ENCODE measurements around the gene EP300. TPM values are rescaled to one million over a fixed set of nuclear protein-coding genes. Genes with fewer than 3 reads are reported as not detected.
"Not testable (repeated sequence)": the region's sequence is repeated elsewhere in the genome, so short reads cannot be mapped to it uniquely, and the experiment has no call there.

Gene EP300
- total RNA-seq = 10 to 100 TPM; 56.1 to 56.6 TPM

DNA sequence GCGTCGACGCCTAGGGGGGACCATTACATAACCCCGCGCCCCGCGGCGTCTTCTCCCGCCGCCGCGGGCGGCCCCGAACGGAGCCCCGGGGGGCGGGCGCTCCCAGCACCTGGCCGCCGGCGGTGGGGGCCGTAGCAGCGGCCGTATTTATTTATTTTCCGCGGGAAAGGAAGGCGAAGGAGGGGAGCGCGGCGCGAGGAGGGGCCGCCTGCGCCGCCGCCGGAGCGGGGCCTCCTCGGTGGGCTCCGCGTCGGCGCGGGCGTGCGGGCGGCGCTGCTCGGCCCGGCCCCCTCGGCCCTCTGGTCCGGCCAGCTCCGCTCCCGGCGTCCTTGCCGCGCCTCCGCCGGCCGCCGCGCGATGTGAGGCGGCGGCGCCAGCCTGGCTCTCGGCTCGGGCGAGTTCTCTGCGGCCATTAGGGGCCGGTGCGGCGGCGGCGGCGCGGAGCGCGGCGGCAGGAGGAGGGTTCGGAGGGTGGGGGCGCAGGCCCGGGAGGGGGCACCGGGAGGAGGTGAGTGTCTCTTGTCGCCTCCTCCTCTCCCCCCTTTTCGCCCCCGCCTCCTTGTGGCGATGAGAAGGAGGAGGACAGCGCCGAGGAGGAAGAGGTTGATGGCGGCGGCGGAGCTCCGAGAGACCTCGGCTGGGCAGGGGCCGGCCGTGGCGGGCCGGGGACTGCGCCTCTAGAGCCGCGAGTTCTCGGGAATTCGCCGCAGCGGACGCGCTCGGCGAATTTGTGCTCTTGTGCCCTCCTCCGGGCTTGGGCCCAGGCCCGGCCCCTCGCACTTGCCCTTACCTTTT lies at the start of gene EP300:
Gene EP300, plus strand, starts transcription at position 570 of the 795 bp plus-strand sequence. CDS start 413 bp downstream, outside the sequence.
- Mint-ChIP-seq H3K9me3 (no peaks in the 10 kb centered on the region), H3K27ac (peak within 1 kb of the TSS; percentile 97 to 99), H3K36me3 (peaks cover 19 to 26% of the 10 kb centered on the region in 2 donors)
- DNase-seq (ENCODE audit: low spot score in 2 of 2) (peak; percentile 77 to 81), ATAC-seq (peak; percentile 43 to 55)

DNA sequence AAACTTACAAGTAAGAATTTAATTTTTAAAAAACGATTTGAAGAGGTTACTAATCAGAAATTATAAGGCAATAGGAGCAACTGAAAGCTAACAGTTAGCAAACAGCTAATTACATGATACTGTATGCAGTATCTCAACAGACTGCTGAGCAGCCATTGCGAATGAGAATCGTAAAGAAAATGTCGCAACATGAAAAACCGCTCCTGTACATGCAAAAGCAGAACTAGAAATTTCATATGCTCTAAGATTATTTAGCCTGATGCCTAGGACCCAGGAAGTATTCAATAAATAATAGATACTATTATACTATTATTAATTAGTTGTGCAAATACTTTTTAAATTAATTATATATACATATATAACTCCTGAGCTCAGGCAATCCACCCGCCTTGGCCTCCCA lies 48.7 kb upstream of the EP300 start:
- no peaks in the 10 kb centered on the region for H3K36me3 Mint-ChIP-seq
- no peak for DNase-seq (ENCODE audit: low spot score in 2 of 2)
- ATAC-seq = no peak
- no peaks in the 10 kb centered on the region for H3K9me3 Mint-ChIP-seq
- H3K27ac Mint-ChIP-seq = no peak overlapping the region

DNA sequence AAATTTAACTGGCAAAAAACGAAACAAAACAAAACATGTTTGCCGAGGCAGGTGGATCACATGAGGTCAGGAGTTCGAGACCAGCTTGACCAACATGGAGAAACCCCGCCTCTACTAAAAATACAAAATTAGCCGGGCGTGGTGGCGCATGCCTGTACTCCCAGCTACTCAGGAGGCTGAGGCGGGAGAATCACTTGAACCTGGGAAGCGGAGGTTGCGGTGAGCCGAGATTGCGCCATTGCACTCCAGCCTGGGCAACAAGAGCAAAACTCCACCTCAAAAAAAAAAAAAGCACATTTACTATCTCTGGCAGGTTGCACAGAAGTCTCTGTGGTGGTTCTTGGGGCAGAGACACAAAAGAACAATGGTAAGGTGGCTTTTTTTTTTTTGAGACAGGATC lies 46.8 kb upstream of the EP300 start:
- ATAC-seq, H3K36me3 Mint-ChIP-seq: not testable (repeated sequence)

DNA sequence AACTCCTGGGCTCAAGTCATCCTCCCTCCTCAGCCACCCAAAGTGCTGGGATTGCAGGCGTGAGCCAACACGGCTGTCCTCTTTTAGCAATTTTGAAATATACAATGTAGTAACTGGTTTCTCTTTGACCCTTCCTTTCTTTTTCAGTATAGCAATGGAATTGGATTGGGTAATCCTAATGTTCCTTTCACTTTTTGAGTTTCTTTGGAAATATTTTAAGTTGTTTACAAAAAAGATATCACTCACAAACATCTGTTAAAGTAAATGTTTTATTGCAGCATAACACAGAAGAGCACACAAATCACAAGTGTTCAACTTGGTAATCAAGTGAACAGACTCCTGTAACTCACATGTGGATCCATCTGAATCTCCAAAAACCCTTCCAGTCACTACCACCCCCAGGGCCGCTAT lies 44.6 kb upstream of the EP300 start:
- ATAC-seq (no peak), DNase-seq (ENCODE audit: low spot score in 2 of 2) (no peak)
- Mint-ChIP-seq H3K27ac (peak overlapping the region in 1 of 2 donors; percentile 38), H3K9me3 (no peaks in the 10 kb centered on the region), H3K36me3 (no peaks in the 10 kb centered on the region)

More for the DNA sequence above, 46.8 kb upstream of the EP300 start:
- not testable (repeated sequence) for H3K27ac Mint-ChIP-seq; DNase-seq (ENCODE audit: low spot score in 2 of 2); H3K9me3 Mint-ChIP-seq

DNA sequence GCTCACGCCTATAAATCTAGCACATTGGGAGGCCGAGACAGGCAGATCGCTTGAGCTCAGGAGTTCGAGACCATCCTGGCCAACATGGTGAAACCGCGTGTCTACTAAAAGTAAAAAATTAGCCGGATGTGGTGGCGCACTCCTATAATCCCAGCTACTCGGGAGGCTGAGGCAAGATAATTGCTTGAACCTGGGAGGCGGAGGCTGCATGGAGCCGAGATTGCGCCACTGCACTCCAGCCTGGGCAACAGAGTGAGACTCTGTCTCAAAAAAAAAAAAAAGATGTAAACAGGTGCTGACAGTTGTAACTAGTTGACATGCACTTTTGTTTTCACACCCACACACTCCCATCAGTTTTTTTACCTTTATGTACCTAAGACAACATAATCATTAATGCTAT lies 44.0 kb upstream of the EP300 start:
- H3K9me3 Mint-ChIP-seq; ATAC-seq; DNase-seq (ENCODE audit: low spot score in 2 of 2); H3K36me3 Mint-ChIP-seq; H3K27ac Mint-ChIP-seq: not testable (repeated sequence)

DNA sequence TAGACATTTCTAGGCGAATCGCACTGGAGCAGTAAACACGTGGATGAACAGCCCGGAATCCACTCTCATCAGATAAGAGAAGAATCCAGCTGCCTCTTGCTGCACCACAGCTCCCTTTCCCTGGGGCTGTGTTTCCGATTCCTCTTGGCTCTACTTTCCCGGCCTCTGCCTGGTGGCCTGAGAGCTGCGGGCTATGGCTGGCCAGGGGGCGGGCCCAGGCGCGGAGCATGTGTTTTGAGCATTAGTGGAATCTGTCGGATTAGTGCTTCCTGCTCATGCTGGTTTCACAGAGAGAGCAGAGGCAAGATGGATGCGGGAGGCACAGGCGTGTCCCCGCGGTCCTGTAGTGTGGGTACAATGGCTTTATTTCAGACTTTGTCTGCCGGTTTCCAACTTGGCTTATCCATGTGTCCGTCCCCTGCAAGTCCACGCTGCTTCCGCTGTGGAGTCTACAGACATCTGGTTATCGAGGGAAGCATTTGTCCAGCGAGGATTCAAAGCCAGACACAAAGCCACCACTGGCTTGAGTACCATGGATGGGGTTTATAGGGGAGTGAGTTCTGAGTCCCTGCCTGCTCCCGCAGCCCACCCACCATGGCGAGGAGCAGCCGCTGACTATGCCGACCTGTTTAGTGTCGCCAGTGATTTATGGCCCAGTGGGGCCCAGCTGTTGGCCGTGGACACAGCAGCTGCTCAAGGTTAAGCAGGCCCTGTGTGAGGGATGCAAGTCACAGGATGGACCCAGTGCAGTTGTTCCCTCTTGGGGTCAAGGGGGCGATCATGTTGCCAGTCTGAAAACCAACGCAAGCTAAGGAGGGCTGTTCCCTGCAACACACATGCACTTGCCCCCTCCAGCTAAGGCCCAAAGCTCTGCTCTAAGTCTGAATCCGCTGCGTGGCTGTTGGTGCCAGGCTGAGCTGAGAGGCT lies 43.3 kb upstream of the EP300 start:
- no peak for ATAC-seq
- Mint-ChIP-seq H3K36me3 (no peaks in the 10 kb centered on the region), H3K27ac (peak overlapping the region in 1 of 2 donors; percentile 56), H3K9me3 (no peaks in the 10 kb centered on the region)
- DNase-seq (ENCODE audit: low spot score in 2 of 2) = no peak

DNA sequence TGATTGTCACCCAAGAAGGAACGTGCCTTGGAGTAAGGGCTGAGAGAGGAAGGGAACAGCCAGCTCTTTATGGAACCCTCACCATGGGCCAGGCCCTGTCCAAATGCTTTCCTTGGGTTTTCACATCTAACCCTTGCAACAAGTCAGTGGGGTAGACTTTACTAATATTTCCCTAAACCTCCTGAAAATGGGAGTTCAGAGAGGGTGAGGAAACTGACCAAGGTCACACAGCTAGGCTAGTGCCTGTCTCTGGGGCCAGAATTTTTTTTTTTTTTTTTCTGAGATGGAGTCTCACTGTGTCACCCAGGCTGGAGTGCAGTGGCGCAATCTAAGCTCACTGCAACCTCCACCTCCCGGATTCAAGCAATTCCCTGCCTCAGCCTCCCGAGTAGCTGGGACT lies 42.6 kb upstream of the EP300 start:
- H3K36me3 Mint-ChIP-seq; DNase-seq (ENCODE audit: low spot score in 2 of 2); H3K9me3 Mint-ChIP-seq; ATAC-seq; H3K27ac Mint-ChIP-seq: not testable (repeated sequence)

DNA sequence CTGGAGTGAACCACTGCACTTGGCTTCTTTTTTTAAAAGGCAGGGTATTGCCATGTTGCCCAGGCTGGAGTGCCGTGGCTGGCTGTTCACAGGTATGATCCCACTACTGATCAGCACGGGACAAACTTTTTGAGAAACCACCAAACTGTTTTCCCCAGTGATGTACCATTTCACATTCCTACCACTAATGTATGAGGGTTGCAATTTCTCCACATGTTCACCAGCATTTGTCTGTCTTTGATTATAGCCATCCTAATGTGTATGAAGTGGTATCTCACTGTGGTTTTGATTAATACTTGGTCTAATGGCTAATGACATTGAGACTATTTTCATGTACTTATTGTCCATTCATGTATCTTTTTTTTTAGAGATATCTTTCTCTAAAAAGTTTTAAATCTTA lies 41.5 kb upstream of the EP300 start:
- ATAC-seq (no peak), DNase-seq (ENCODE audit: low spot score in 2 of 2) (no peak)
- H3K27ac Mint-ChIP-seq = no peak overlapping the region
- H3K36me3 Mint-ChIP-seq = no peaks in the 10 kb centered on the region
- no peaks in the 10 kb centered on the region for H3K9me3 Mint-ChIP-seq

DNA sequence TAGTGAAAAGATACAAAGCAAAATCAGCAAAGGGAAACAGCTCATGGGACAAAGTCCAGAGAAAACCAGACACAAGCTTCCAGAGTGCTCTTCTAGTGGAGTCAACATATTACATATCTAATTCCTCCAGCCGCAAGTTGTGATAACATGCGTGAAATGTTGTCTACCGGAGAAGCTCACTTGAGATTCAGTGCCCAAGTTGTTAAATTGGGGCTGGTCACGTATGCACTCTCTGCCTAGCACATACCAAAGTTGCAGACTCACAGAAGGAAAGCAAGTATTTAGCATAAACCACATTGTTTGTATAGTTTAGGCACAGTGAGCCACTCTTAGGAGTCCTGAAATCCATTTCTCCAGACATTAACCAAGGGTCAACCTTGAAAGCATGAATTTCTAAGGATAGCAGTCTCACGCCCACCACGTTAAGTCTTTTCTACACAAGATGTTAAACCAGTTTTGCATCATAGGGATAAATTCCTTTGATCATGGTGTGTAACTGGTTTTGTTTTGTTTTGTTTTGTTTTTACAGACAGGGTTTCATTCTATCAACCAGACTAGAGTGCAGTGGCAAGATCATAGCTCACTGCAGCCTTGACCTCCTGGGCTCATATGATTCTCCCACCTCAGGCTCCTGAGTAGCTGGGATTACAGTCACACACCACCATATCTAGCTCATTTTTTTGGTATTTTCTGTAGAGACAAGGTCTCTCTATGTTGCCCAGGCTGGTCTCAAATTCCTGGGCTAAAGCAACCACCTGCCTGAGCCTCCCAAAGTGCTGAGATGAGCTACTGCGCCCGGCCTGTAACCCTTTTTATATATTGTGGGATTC lies 39.5 kb upstream of the EP300 start:
- H3K27ac Mint-ChIP-seq = no peak overlapping the region
- no peaks in the 10 kb centered on the region for H3K9me3 Mint-ChIP-seq
- no peaks in the 10 kb centered on the region for H3K36me3 Mint-ChIP-seq
- DNase-seq (ENCODE audit: low spot score in 2 of 2) = no peak
- no peak for ATAC-seq

DNA sequence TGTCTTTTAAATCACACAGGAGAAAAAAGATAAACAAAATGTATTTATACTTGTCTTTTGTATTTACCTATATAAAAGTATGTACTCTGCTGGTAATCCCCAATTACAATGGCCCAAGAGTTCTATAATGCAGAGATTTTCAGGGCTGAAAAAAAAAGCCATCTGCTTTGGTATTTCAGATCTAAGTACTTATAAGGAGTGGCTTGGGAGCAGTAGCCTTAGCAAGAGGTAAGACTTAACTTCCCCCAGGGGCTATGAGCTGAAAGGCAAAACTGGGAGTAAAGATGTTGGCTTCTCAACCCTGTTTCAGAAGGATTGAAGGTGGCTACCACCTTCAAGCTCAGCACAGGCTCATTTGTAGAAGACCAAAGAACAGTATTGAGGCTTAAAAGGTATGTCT lies 35.3 kb upstream of the EP300 start:
- no peaks in the 10 kb centered on the region for H3K9me3 Mint-ChIP-seq
- ATAC-seq (no peak), DNase-seq (ENCODE audit: low spot score in 2 of 2) (no peak)
- H3K36me3 Mint-ChIP-seq = no peaks in the 10 kb centered on the region
- no peak overlapping the region for H3K27ac Mint-ChIP-seq

DNA sequence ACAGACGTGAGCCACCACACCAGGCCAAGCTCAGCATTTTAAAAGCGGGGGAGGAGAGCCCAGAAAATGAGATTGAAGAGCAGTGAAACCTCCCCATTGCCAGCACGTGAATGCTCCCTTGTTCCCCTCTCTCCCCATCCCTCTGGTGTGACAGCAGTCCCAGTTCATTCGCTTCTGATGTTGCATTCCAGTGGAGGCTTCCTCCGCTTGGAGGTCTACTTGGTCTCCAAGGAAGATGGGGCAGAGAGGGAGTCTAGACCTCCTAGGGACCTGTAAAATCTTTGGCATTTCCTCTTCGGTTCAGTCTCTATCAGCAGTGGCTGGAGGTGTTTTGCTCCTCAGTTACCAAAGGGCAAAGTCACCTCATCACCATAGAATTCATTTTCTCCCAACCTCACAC lies 30.2 kb upstream of the EP300 start:
- H3K9me3 Mint-ChIP-seq = no peaks in the 10 kb centered on the region
- H3K36me3 Mint-ChIP-seq = no peaks in the 10 kb centered on the region
- no peak for DNase-seq (ENCODE audit: low spot score in 2 of 2)
- no peak for ATAC-seq
- H3K27ac Mint-ChIP-seq = no peak overlapping the region

DNA sequence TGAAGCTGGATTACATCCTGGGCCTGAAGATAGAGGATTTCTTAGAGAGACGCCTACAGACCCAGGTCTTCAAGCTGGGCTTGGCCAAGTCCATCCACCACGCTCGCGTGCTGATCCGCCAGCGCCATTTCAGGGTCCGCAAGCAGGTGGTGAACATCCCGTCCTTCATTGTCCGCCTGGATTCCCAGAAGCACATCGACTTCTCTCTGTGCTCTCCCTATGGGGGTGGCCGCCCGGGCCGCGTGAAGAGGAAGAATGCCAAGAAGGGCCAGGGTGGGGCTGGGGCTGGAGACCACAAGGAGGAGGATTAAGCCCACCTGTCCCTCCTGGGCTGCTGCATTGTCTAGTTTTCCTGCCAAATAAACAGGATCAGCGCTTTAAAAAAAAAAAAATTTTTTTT lies 28.1 kb upstream of the EP300 start:
- DNase-seq (ENCODE audit: low spot score in 2 of 2); H3K9me3 Mint-ChIP-seq; ATAC-seq; H3K27ac Mint-ChIP-seq; H3K36me3 Mint-ChIP-seq: not testable (repeated sequence)

DNA sequence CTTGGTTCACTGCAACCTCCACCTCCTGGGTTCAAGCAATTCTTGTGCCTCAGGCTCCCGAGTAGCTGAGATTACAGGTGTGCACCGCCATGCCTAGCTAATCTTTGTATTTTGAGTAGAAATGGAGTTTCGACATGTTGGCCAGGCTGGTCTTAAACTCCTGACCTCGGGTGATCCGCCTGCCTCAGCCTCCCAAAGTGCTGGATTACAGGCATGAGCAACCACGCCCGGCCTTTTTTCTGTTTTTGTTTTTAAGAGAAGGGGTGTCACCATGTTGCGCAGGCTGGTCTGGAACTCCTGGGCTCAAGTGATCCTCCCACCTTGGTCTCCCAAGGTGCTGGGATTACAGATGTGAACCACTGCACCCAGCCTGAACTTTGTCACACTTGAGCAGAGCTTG lies 26.1 kb upstream of the EP300 start:
- H3K9me3 Mint-ChIP-seq; H3K36me3 Mint-ChIP-seq; ATAC-seq; DNase-seq (ENCODE audit: low spot score in 2 of 2); H3K27ac Mint-ChIP-seq: not testable (repeated sequence)

DNA sequence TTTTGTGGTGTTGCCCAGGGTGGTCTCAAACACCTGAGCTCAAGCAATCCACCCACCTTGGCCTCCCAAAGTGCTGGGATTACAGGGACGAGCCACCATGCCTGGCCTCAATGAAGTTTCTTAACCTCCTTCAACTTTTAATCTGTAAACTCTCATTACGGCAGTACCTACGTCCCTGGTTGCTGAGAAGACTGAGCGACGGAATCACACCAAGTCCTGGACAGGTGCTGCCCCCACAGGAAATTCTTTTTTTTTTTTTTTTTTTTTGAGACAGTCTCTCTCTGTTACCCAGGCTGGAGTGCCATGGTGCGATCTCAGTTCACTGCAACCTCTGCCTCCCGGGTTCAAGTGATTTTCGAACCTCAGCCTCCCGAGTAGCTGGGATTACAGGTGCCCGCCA lies 24.4 kb upstream of the EP300 start:
- not testable (repeated sequence) for ATAC-seq; DNase-seq (ENCODE audit: low spot score in 2 of 2); H3K9me3 Mint-ChIP-seq; H3K36me3 Mint-ChIP-seq
- H3K27ac Mint-ChIP-seq = peak overlapping the region in 1 of 2 donors; percentile 89

DNA sequence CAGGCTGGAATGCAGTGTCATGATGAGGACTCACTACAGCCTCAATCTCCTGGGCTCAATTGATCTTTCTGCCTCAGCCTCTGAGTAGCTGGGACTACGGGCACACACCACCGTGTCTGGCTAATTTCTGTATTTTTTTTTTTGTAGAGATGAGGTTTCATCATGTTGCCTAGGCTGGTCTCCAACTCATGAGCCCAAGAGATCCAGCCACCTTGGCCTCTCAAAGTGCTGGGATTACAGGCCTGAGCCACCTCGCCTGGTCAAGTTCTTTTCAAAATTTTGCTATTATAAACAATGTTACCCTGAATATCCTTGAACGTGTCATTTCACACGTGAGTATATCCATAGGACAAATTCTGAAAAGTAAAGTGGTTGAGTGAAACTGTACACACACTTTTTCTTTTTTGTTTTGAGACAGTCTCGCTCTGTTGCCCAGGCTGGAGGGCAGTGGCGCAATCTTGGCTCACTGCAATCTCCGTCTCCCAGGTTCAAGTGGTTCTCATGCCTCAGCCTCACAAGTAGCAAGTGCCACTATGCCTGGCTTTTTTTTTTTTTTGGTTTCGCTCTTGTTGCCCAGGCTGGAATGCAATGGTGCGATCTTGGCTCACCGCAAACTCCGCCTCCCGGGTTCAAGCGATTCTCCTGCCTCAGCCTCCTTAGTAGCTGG lies 21.6 kb upstream of the EP300 start:
- ATAC-seq (no peak), DNase-seq (ENCODE audit: low spot score in 2 of 2) (no peak)
- Mint-ChIP-seq H3K36me3 (no peaks in the 10 kb centered on the region), H3K27ac (no peak overlapping the region), H3K9me3 (no peaks in the 10 kb centered on the region)

DNA sequence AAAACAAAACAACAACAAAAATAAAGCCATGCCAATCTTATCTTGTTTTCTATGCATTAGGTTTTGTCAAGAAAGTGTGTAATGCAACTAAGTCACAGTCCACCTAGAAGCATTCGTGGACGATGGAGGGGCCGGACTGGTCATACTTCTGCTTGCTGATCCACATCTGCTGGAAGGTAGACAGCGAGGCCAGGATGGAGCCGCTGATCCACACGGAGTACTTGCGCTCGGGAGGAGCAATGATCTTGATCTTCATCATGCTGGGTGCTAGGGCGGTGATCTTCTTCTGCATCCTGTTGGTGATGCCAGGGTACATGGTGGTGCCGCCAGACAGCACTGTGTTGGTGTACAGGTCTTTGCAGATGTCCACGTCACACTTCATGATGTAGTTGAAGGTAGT lies 18.3 kb upstream of the EP300 start:
- no peaks in the 10 kb centered on the region for H3K9me3 Mint-ChIP-seq
- H3K36me3 Mint-ChIP-seq = no peaks in the 10 kb centered on the region
- DNase-seq (ENCODE audit: low spot score in 2 of 2) (no peak), ATAC-seq (no peak)
- H3K27ac Mint-ChIP-seq = no peak overlapping the region

All from activated naive CD4-positive, alpha-beta T cell treated with anti-CD3 and anti-CD28 coated beads, Interleukin-2, amount 50 U/mL, for 72 hours (primary cell).